ENCODE data around the gene AURKA. TPM values are rescaled to one million over a fixed set of nuclear protein-coding genes. Genes with fewer than 3 reads are reported as not detected.

Gene AURKA
- total RNA-seq, 1 experiment from 2014 or later = 115 TPM

DNA sequence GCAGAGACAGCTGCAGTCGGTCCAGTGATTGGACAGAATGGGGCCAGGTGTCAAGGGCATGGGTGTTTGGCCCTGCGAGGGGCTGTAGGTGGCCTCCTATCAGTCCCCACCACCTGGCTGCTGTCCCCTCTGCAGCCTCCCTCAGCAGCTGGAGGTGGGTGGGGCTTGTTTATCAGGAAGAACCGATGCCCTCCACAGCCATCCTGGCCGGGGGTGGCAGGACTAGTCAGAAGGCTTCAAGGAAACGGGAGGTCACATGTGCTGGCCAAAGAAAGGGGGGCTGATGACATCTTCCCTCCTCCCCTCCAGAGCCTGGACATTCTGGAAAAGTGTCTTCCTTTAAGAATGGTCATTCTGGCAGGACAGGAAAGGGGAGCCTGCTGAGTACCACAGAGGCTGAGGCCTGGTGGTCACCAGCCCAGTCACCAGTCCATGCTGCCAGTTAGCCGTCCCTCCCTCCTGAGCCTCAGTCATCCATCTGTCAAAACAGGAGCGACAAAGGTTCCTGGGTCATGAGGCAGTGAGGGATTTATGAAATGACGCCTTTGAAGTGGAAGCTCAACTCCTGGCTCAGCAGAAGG lies 29.1 kb downstream of the AURKA start:
- POLR2A ChIA-PET = no interaction called here
- Histone ChIP-seq H3K9me3 (ENCODE audit: control insufficient read depth, insufficient read depth, low read depth, low read length) (no peaks in the 10 kb centered on the region), H3K4me3 (ENCODE audit: low read depth in 2 of 2, low read length in 2 of 2) (no peak overlapping the region), H3K36me3 (ENCODE audit: control insufficient read depth, insufficient read depth, low read length) (no peaks in the 10 kb centered on the region), H3K27me3 (ENCODE audit: control insufficient read depth, insufficient read depth, low read length) (no peaks in the 10 kb centered on the region), H3K27ac (ENCODE audit: low read length) (no peak overlapping the region), H3K4me1 (ENCODE audit: control insufficient read depth, insufficient read depth, low read length) (peaks cover 3% of the 10 kb centered on the region)
- in situ Hi-C loops (cut with HindIII; ENCODE audit: low pct_unique_long_range_greater_than_20kb, low sequenced_read_pairs) = no loop called here
- CTCF ChIA-PET = no interaction called here
- intact Hi-C loops (cut with micrococcal nuclease; ENCODE audit: unreplicated experiment) = no loop called here
- ATAC-seq (no peak), DNase-seq (ENCODE audit: low read depth, low spot score) (no peak)
- TF ChIP-seq SIN3A (IDR thresholded peaks at IDR 0.05; ENCODE audit: borderline replicate concordance, insufficient read depth, low read depth, low read length) = no peak
- no peak for TF ChIP-seq TCF7L2 (IDR thresholded peaks at IDR 0.05; ENCODE audit: low read depth, low read length)
- TF ChIP-seq, protein P1, sequence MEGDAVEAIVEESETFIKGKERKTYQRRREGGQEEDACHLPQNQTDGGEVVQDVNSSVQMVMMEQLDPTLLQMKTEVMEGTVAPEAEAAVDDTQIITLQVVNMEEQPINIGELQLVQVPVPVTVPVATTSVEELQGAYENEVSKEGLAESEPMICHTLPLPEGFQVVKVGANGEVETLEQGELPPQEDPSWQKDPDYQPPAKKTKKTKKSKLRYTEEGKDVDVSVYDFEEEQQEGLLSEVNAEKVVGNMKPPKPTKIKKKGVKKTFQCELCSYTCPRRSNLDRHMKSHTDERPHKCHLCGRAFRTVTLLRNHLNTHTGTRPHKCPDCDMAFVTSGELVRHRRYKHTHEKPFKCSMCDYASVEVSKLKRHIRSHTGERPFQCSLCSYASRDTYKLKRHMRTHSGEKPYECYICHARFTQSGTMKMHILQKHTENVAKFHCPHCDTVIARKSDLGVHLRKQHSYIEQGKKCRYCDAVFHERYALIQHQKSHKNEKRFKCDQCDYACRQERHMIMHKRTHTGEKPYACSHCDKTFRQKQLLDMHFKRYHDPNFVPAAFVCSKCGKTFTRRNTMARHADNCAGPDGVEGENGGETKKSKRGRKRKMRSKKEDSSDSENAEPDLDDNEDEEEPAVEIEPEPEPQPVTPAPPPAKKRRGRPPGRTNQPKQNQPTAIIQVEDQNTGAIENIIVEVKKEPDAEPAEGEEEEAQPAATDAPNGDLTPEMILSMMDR (IDR thresholded peaks at IDR 0.05) = no peak
- TF ChIP-seq, protein P2, sequence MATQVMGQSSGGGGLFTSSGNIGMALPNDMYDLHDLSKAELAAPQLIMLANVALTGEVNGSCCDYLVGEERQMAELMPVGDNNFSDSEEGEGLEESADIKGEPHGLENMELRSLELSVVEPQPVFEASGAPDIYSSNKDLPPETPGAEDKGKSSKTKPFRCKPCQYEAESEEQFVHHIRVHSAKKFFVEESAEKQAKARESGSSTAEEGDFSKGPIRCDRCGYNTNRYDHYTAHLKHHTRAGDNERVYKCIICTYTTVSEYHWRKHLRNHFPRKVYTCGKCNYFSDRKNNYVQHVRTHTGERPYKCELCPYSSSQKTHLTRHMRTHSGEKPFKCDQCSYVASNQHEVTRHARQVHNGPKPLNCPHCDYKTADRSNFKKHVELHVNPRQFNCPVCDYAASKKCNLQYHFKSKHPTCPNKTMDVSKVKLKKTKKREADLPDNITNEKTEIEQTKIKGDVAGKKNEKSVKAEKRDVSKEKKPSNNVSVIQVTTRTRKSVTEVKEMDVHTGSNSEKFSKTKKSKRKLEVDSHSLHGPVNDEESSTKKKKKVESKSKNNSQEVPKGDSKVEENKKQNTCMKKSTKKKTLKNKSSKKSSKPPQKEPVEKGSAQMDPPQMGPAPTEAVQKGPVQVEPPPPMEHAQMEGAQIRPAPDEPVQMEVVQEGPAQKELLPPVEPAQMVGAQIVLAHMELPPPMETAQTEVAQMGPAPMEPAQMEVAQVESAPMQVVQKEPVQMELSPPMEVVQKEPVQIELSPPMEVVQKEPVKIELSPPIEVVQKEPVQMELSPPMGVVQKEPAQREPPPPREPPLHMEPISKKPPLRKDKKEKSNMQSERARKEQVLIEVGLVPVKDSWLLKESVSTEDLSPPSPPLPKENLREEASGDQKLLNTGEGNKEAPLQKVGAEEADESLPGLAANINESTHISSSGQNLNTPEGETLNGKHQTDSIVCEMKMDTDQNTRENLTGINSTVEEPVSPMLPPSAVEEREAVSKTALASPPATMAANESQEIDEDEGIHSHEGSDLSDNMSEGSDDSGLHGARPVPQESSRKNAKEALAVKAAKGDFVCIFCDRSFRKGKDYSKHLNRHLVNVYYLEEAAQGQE (IDR thresholded peaks at IDR 0.05; ENCODE audit: insufficient read depth in 1 of 2, low read depth in 2 of 2, low read length in 1 of 2) = no peak
- no peak for TF ChIP-seq POLR2AphosphoS5 (IDR thresholded peaks at IDR 0.05; ENCODE audit: low read depth, low read length)
- no TSS peak for BruUV-seq (replicated peaks)

DNA sequence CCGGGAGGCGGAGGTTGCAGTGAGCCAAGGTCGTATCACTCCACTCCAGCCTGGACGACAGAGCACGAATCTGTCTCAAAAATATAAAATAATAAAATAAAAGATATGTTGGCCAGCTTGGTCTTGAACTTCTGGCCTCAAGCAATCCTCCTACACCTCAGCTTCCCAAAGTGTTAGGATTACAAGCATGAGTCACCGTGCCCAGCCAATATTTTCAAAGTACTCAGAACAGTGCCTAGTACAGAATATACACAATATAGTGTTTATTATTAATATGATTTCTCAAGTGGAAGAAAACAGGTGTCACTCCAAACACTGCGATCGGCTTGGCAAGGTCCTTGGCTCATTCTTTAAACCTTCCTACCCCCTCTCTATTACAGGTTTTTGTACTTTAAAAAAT lies 30.1 kb downstream of the AURKA start:
- H3K36me3 ChIP-seq (ENCODE audit: control insufficient read depth, insufficient read depth, low read length) = no peaks in the 10 kb centered on the region
- no peaks in the 10 kb centered on the region for H3K27me3 ChIP-seq (ENCODE audit: control insufficient read depth, insufficient read depth, low read length)
- CTCF ChIA-PET = no interaction called here
- TF ChIP-seq POLR2AphosphoS5 (IDR thresholded peaks at IDR 0.05; ENCODE audit: low read depth, low read length) (no peak), TCF7L2 (IDR thresholded peaks at IDR 0.05; ENCODE audit: low read depth, low read length) (no peak)
- TF ChIP-seq, protein P1 (IDR thresholded peaks at IDR 0.05) = no peak
- TF ChIP-seq, protein P2 (IDR thresholded peaks at IDR 0.05; ENCODE audit: insufficient read depth in 1 of 2, low read depth in 2 of 2, low read length in 1 of 2) = no peak
- intact Hi-C loops (cut with micrococcal nuclease; ENCODE audit: unreplicated experiment) = no loop called here
- H3K27ac ChIP-seq (ENCODE audit: low read length) = no peak overlapping the region
- POLR2A ChIA-PET = no interaction called here
- in situ Hi-C loops (cut with HindIII; ENCODE audit: low pct_unique_long_range_greater_than_20kb, low sequenced_read_pairs) = no loop called here
- ATAC-seq (no peak), DNase-seq (ENCODE audit: low read depth, low spot score) (no peak)
- no peak overlapping the region for H3K4me3 ChIP-seq (ENCODE audit: low read depth in 2 of 2, low read length in 2 of 2)
- no peaks in the 10 kb centered on the region for H3K9me3 ChIP-seq (ENCODE audit: control insufficient read depth, insufficient read depth, low read depth, low read length)
- peaks cover 3% of the 10 kb centered on the region for H3K4me1 ChIP-seq (ENCODE audit: control insufficient read depth, insufficient read depth, low read length)
- no TSS peak for BruUV-seq (replicated peaks)

Data from Panc1 (cell line).